Activated gamma-delta T cell treated with Interleukin-2 at 50 U/mL for 16 hours (primary cell): Measurements from ENCODE around the gene CD248.

Experiments
- DNase-seq: peaks from one replicate; pipeline ENCODE4 v3.0.0-alpha.2; 2020

The CD248 gene

GRCh38 chr11:66340596-66341501 lies 24.0 kb upstream of the CD248 start:
- no peak for DNase-seq

- DNase-seq, result no peak
Measured at GRCh38 chr11:66339686-66340483, 23.0 kb upstream of the CD248 start.

DNA sequence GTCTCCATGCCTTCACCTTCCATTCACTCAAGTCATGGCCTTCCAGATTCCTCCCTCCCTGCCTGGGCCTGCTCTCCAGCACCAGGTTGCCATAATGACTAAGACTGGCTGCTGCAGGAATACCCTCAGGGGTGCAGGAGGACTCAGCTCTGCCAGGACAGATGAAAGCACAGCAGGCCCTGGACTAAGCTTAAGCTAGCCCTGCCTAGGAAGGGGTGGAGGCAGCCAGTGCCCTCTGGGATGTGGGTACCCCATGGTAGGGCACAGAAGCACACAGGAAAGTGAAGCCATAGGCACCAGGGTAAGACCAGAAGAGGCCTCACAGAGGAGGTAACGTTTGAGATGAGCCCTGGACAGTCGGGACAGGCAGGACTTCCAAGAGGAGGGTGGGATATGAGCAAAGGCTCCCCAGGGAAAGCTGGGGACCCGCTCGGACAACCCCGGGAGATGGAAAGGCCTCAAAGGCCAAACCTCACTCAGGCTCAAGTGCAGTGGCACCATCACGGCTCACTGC lies 22.4 kb upstream of the CD248 start:
- DNase-seq, result no peak

- no peak for DNase-seq
Measured at GRCh38 chr11:66338276-66339161, 21.7 kb upstream of the CD248 start.

- DNase-seq, result no peak
Measured at GRCh38 chr11:66337103-66337899, 20.5 kb upstream of the CD248 start.

GRCh38 chr11:66336234-66337102 lies 19.6 kb upstream of the CD248 start, which contains the start of gene RIN1:
TSS of gene RIN1 (minus strand) at chr11:66336434. CDS start at chr11:66336402, 32 bp downstream.
- no peak for DNase-seq

DNA sequence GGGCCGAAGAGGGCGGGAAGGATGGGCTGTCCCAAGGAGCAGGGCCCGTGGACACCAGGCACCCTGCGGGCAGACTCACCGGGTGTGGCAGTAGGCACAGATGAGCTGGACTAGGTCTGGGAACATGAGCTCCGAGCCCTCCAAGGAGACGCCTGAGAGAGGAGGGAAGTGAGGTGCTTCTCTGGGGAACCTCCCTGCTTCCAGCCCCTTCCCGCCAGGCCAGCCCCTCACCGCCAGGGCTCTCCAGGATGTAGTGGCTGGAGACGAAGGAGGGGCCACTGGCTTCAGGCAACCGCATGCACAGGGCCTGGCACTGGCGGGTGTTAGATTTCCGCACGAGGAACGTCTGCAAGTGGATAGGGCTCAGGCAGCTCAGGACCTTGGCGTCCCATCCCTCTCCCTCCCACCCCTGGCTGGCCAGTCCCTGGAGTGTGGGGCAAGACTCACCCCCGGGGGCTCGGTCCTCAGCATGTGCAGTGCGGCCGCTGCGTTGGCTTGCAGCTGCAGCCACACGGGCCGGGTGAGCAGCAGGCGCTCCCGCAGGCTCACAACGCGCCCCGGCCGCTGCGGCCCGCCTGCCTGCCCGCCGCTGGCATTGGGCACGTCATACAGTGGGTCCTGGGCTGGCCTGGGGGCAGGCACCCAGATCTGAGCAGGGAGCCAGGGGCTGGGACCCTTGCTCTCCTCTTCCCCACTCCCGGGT lies 18.8 kb upstream of the CD248 start:
- DNase-seq, result no peak

DNA sequence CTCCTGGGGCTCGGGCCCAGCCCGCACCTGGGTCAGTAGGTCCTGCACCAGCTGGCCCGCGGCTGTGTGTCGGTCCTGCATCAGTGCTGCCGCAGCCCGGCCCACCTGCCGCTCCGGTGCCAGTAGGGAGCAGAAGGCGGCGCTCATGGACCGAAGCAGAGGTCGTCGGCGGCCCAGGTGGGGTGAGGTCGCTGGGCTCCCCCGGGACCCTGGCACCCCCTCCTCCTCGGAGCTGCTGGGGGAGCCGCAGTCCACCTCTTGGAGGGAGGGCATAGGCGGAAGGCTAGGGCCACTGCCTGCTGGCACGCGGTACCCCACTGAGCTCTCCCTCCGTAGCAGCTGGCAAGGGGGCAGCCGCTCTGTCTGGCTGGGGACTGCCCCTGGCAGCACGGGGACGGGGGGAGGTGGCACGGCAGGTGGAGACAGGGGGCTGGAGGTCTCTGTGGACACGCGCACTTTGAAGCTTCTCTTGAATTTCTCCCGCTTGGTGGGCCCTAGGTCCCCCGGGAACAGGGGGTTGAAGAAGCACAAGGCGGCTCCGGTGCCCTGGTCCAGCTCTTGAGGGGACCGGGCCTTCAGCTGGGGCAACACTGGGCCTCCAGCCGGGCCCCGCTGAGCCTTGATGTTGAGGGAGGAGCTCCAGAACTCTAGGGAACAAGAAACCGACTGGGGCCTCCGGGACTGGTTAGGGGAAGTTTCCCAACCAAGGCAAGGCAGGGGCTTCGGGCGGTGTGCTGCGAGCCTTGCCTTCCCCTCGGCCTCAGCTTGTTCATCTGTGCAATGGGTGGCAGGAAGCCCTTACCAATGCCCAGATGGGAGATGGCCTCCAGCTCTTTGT lies 18.0 kb upstream of the CD248 start:
- DNase-seq, result no peak

DNA sequence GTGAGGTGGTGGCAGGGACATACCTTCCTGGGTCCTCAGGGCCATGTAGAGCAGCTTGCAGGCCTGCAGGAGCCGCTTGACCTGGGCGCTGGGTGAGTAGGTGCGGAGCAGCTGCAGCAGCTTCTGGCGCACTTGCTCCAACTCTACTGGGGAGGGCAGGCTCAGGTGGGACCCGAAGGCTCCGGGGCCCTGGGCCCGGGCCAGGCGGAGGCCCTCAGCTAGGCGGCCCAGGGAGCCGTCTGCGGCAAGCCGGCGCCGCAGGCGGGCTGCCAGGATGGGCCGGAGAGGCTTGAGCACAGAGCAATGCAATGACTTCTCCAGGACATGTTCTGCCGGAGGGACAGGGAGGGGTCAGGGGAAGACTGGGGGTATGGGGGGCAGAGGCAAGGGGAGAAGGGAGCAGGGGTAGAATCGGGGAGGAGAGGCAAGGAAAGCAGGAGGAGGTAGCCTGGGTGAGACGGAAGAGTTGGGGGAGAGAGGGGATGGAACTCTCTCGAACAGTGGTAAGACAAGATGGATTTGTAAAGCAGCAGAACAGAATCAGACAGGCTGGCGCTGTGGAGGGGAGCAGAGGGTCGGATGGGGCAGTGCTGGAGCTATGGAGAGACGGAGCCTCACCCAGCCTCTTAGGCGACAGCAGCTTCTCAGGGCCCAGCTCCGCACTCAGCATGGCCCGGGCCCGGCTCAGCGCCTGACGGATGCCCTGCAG lies 17.2 kb upstream of the CD248 start:
- no peak for DNase-seq

- DNase-seq, result no peak
Measured at GRCh38 chr11:66333220-66333877, 16.5 kb upstream of the CD248 start.

DNA sequence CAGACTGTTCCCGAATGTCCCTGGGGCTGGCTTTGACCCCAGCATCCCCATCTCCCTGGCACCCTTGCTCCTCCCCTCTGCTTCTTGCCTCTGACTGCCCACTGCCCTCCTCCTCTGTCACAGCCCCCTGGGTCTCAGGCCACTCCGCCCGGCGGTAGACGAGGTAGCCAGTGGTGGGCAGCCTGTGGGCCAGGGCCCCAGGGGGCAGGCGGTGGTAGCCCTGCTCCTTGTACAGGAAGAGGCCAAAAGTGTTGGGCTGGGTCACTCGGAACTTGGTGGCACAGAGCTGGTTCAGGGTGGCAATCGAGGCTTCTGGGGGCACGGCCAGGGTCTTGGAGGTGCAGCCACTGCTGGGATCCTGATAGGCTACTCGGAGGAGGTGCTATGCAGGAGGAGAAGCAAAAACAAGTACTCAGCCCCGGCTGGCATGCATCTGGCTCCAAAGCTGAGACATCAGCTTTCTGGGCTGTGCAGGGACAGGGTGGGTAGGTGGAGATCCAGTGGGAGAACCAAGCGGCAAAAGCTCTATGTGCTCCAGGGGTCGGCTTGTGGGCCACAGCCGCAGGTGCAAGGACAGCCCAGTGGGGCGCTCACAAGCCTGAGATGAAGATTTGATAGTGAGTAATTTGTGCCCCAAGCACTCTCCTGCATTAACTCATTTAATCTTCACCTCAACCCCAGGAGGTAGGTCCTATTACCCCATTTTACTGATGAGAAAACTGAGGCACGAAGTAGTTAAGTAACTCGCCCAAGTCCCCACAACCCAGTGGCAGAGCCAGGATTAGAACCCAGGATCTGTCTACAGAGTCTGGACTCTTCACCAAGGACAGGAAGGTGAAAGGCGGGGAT lies 15.8 kb upstream of the CD248 start:
- no peak for DNase-seq

DNA sequence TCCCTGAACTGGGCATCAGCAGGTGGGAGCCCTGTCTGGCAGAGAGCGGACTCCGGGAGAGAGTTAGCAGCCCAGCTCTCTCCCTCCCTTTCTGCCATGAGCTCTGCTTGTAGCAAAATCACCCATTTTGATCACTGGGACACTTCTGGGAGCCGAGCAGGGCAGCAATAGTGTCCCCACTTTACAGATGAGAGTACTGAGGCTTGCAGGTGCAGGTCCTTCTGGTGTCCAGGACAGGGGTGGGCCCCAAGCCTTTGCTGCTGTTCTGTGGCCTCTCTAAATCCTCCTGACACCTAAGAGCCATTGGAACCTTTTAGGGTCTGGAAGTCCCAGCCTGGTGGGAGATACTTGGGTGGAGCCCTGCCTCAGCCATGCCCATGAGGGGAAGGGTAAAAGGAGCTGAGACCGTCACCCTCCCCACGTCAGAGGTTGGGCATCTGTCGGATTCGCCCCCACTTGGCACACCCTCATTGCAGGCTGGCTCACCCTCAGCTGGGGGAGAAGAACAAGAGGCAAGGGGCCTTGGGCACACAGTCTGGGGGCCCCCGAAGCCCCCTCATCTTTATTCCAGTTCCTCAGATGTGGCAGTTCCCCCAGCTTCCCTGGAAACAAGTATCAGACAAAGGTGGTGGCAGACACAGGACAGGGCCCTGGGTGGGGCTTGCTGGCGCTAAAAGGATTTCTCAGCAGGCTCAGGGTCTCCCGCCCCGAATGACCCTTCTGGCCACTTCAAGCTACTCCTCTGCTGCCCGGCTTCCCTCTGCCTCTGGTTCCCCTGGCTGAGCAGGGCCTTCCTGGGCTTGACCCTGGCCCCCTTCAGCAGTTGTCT lies 14.9 kb upstream of the CD248 start:
- no peak for DNase-seq

DNA sequence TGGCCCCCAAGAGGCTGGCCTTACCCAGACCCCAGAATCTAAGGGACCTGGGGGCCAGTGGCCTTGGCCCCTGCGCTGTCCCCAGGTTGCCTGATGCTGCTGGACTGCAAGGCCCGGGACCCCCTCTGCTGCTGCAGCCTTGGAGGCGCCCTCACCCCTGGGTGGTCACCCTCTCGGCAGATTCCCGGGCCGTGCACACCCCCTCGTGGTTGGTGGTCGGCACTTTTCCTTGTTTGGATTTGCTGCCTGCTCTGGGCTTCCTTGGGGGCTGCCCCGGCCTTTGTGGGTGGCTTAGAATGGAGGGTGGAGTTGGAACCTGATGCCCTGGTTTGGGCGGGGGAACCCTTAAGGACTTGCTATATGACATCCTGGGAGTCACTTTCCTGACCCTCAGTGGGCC lies 14.1 kb upstream of the CD248 start:
- DNase-seq, result no peak

- no peak for DNase-seq
Measured at GRCh38 chr11:66329165-66329673, 12.4 kb upstream of the CD248 start.

DNA sequence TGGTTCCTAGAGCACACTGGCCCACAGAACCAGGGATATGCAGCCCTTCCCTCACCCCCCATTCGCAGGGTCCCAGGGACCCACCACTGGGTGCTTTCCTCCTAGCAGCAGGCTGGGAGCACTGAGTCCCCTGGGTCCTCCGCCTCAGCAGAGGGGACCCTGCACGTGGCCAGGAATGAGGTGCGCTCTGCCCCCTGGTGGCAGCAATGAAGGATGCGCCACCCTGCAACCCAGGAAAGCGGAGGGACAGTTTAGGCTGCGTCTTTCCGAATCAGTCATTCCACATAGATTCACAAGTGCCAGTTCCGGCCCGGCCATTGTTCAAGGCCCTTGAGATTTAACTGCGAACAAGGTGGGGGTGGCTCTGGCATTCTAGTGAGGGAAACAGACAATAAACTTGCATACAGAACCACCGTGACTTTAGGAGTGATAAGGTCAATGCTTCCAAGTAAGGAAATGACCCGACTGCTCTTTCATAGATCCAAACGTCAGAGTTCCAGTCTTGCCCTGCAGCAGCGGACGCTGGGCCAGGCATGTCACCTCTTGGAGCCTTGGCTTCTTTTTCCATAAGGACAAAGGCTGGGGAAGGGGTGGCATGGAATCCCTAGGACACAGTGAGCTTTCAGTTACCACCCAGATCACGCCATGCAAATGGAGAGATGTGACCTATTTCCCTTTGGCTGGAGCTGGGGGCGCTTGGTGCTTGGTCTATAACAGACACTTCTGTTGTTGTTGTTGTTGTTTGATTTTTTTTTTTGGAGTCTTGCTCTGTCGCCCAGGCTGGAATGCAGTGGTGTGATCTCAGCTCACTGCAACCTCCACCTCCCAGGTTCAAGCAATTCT lies 11.7 kb upstream of the CD248 start:
- peak; percentile 81 for DNase-seq
